Measurements from ENCODE around the gene OR6M1. TPM values are rescaled to one million over a fixed set of nuclear protein-coding genes. Genes with fewer than 3 reads are reported as not detected.

OR6M1 gene
- total RNA-seq, 6 experiments from 2014 or later: not detected

- Mint-ChIP-seq H3K27me3 (ENCODE audit: insufficient read depth) (no peaks in the 10 kb centered on the region), H3K36me3 (ENCODE audit: low read depth) (no peaks in the 10 kb centered on the region), H3K4me1 (ENCODE audit: low read depth) (no peaks in the 10 kb centered on the region), H3K27ac (no peak overlapping the region), H3K9me3 (peaks cover 5% of the 10 kb centered on the region), H3K4me3 (no peak overlapping the region)
- TF ChIP-seq CTCF (IDR thresholded peaks at IDR 0.05): no peak
- no peak for DNase-seq
These were observed 8.1 kb downstream of the OR6M1 start for GRCh38 chr11:123798079-123798478.

GRCh38 chr11:123797541-123797940 lies 8.6 kb downstream of the OR6M1 start:
- no peak for TF ChIP-seq CTCF (IDR thresholded peaks at IDR 0.05)
- Mint-ChIP-seq H3K9me3 (peaks cover 9% of the 10 kb centered on the region), H3K27me3 (ENCODE audit: insufficient read depth) (no peaks in the 10 kb centered on the region), H3K27ac (no peak overlapping the region), H3K36me3 (ENCODE audit: low read depth) (no peaks in the 10 kb centered on the region), H3K4me3 (no peak overlapping the region), H3K4me1 (ENCODE audit: low read depth) (no peaks in the 10 kb centered on the region)
- no peak for DNase-seq

GRCh38 chr11:123797114-123797513 lies 9.0 kb downstream of the OR6M1 start:
- H3K27ac Mint-ChIP-seq: no peak overlapping the region

GRCh38 chr11:123796226-123796625 lies 9.9 kb downstream of the OR6M1 start:
- no peak overlapping the region for H3K4me3 Mint-ChIP-seq

More at GRCh38 chr11:123797114-123797513, 9.0 kb downstream of the OR6M1 start:
- Mint-ChIP-seq H3K9me3 (peaks cover 13% of the 10 kb centered on the region), H3K36me3 (ENCODE audit: low read depth) (no peaks in the 10 kb centered on the region), H3K27me3 (ENCODE audit: insufficient read depth) (no peaks in the 10 kb centered on the region), H3K4me3 (no peak overlapping the region), H3K4me1 (ENCODE audit: low read depth) (no peaks in the 10 kb centered on the region)
- no peak for TF ChIP-seq CTCF (IDR thresholded peaks at IDR 0.05)
- no peak for DNase-seq

GRCh38 chr11:123783536-123783935 lies 22.6 kb downstream of the OR6M1 start:
- no peak overlapping the region for H3K27ac Mint-ChIP-seq
- H3K9me3 Mint-ChIP-seq: peaks cover 9% of the 10 kb centered on the region
- H3K36me3 Mint-ChIP-seq (ENCODE audit: low read depth): no peaks in the 10 kb centered on the region
- no peaks in the 10 kb centered on the region for H3K4me1 Mint-ChIP-seq (ENCODE audit: low read depth)
- DNase-seq: no peak
- H3K27me3 Mint-ChIP-seq (ENCODE audit: insufficient read depth): no peaks in the 10 kb centered on the region
- H3K4me3 Mint-ChIP-seq: no peak overlapping the region
- no peak for TF ChIP-seq CTCF (IDR thresholded peaks at IDR 0.05)

More at GRCh38 chr11:123796226-123796625, 9.9 kb downstream of the OR6M1 start:
- Mint-ChIP-seq H3K9me3 (peaks cover 13% of the 10 kb centered on the region), H3K27me3 (ENCODE audit: insufficient read depth) (no peaks in the 10 kb centered on the region), H3K4me1 (ENCODE audit: low read depth) (no peaks in the 10 kb centered on the region), H3K27ac (no peak overlapping the region), H3K36me3 (ENCODE audit: low read depth) (no peaks in the 10 kb centered on the region)
- no peak for DNase-seq
- no peak for TF ChIP-seq CTCF (IDR thresholded peaks at IDR 0.05)

GRCh38 chr11:123778511-123778910 lies 27.6 kb downstream of the OR6M1 start:
- Mint-ChIP-seq H3K4me1 (ENCODE audit: low read depth) (no peaks in the 10 kb centered on the region), H3K9me3 (no peaks in the 10 kb centered on the region; the same call in 1 of the 2 replicates), H3K4me3 (no peak overlapping the region), H3K27me3 (ENCODE audit: insufficient read depth) (no peaks in the 10 kb centered on the region; the same call in 1 of the 2 replicates), H3K27ac (no peak overlapping the region), H3K36me3 (ENCODE audit: low read depth) (no peaks in the 10 kb centered on the region)
- no peak for DNase-seq
- no peak for TF ChIP-seq CTCF (IDR thresholded peaks at IDR 0.05)

Measured in HFFc6 (cell line).